Inflammatory macrophage treated with lipopolysaccharide for 1 hour (primary cell): Measurements from ENCODE around the gene CNIH3.

Source experiments
- DNase-seq, 2 donors: peaks; one replicate each; pipeline ENCODE4 v3.0.0-alpha.2; 2020 to 2022

The CNIH3 gene

DNA sequence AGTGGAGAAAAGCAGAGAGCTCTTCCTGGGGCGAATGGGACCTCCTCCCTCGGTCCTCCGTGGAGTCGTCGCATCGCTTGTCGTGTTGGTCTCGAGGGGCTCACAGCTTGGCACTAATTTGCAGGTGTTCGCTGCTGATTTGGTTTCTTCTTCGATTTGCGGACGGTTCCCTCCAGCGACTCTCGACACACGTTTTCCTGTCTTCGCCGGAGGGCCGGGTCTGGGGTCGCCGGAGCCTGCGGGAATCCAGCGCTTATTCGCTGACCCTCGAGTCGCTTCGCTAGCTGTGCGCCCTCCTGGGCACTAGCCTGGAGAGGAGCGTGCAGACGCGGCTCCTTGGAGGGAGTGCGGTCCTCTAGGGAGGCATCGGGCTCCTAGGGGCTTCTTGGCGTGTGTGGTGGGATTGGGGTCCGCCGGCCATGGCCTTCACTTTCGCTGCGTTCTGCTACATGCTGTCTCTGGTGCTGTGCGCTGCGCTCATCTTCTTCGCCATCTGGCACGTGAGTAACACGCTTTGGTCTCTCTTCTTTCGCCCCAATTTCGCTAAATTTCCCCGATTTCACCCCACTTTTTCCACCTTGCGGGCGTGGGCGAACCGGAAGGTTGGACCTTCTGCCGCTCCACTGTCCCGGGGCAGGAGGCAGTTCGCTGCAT is 766 bp downstream of the CNIH3 start:
- DNase-seq, result no peak

GRCh38 chr1:224617410-224618355 is 1.6 kb downstream of the CNIH3 start:
- DNase-seq, result no peak

- DNase-seq, result no peak
Measured at GRCh38 chr1:224619209-224619608, 3.1 kb downstream of the CNIH3 start.

DNA sequence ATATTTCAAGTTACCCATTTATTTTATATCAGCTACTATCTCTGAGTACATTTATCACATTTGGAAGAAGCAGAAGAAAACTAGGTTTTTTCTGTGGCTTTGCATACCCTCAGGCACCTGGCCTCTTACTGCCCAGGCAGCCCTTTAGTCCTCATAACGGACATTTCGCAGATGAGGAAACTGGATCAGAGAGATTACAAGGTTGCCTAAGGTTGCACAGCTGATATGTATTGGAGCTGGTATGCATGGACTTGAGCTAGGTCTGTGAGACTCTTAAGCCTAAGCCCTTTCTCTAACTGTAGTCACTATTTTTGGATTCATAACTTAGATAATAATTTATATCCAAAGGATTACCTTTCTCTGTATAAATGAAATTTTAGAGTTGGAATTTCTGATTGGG is 4.0 kb downstream of the CNIH3 start:
- DNase-seq, result no peak

DNA sequence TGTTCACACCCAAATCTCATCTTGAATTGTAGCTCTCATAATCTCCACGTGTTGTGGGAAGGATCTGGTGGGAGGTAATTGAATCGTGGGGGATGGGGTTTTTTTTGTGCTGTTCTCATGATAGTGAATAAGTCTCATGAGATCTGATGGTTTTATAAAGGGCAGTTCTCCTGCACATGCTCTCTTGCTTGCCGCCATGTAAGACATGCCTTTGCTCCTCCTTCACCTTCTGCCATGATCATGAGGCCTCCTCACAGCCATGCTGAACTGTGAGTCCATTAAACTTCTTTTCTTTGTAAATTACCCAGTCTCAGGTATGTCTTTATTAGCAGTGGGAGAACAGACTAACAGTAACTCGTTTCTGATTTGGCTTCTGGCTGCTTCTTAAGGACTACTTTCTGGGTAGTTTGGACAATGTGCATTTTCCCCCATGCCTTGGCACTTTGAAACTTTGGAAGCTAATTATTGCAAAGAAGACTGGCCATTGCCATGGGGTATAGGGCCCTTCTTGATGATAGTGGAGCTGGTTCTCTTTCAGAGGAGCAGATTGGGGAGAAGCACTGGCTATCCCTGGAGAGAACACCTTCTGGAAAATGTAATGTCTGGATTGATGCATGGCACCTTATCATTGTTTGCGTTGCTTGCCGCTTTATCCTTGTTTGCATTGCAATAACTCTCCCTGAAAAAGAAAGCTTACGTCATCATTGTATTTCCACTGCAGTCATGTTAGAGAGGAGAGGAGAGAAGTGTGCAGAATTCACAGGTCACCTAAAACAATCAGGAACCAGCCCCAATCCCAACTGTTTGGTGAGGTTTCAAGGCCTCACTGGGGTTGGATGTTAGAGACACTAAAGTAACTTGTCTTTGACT is 5.9 kb downstream of the CNIH3 start:
- no peak for DNase-seq

DNA sequence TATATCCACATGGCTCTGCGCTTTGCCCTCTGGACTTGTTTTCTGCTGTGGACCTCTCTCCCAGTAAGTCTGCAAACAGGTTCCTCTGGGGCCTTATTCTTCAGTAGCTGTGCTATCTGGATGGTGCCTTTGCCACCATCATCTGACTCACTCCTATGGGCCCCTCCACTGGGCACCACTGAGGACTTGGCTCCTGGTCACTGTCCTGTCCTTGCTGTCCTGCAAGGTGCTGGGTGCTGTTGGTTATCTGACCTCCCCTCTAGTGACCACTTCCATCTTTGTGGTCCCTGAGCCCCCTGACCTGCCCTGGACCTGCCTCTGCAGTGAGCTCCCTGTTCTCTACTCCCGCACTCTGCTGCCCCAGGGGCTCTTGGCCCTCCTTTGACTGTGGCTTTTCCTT is 6.7 kb downstream of the CNIH3 start:
- no peak for DNase-seq

GRCh38 chr1:224623310-224623714 is 7.2 kb downstream of the CNIH3 start:
- DNase-seq, result no peak

DNA sequence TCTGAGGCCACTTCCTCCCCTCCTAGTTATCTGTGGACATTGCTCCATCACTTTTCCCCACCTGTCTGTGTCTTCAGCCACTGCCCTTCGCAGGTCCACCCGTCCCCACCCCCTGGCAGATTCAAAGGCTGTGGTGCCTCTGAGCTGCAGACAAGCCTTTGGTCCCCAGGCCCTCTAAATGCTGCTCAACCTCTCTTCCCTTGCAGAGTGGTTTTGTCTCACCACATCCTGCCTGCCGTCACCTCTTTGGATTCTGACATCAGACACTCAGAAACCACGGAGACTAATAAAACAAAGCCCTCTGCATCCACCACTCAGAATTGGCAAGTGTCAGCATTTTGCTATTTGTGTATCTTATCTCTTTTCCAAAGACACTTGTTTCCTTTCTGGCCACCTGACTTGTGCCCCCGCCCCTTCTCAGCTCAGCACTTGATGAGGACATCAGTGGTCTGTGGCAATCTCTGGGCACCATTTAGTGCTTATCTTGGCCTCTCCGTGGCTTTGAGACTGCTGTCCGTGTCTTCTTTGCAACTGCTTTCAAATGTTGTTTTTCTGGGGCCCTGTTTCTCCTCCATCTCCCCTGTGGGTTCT is 7.7 kb downstream of the CNIH3 start:
- DNase-seq, result no peak

DNA sequence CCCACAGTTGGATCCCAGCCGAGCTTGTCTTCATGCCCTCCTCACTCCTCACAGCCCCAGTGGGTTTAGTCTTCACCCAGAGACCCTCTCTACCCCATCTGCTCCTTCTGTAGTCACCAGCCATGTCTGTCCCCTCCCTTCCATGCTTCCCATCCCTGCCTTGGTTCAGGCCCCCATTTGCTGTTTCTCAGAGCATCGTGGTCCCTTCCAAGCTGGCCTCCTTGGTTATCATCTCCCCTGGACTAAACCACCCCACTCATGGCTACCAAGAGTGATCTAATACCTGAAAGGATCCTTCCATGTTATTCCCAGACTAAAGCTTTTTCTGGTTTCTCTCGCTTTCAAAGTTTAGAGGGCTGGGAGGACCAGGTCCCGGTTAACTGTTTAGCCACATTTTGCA is 8.3 kb downstream of the CNIH3 start:
- DNase-seq, result no peak

GRCh38 chr1:224626042-224626441 is 9.9 kb downstream of the CNIH3 start:
- DNase-seq, result no peak

DNA sequence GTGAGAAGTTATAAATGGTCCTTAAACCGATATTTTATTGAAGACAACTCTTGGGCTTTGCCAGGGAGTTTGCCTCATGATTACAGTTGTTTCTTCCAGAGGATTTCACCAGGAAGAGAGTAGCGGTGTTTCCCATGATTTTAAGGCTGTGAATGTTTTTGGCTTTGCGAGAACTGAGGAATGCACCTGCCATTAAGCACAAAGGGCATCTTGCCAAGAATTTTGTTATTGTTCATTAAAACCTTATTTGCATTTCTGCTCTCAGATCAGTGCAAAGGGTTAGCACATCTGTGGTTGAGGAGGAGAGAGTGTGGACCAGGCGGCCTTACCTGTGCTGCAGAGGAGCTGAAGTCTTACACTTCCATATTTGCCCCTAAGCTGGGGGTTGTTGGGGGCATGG is 13.8 kb downstream of the CNIH3 start:
- DNase-seq, result no peak

DNA sequence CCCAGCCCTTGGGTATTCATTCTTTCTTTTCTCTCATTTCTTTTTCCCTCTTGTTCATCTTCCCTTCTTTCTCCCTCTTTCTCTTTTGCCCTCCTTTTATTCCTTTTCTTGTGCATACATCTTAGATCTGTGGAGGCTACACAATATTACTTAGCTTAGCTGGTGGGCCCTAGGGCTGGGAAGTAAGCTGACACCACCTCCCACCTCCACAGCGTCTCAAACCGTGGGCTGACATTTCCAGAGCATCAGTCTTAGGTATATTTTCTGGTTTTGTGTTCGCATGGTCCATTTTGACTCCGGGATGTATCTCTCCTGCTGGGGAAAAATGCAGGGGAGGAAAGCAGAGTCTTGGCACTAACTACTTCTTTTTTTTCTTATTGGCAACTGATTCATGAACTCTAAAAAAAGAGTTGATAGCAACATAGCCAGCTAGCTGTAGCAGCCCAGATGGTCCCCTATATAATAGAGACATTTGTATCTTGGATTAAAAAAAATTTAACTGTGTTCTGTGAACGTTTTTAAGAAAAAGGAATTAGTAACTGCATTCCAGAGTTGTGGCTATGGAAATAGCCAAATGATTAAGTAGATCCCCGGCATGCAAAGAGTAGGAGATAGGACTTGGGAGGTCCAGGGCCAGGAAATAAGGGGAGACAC is 15.5 kb downstream of the CNIH3 start:
- no peak for DNase-seq

GRCh38 chr1:224632381-224632871 is 16.3 kb downstream of the CNIH3 start:
- no peak for DNase-seq

DNA sequence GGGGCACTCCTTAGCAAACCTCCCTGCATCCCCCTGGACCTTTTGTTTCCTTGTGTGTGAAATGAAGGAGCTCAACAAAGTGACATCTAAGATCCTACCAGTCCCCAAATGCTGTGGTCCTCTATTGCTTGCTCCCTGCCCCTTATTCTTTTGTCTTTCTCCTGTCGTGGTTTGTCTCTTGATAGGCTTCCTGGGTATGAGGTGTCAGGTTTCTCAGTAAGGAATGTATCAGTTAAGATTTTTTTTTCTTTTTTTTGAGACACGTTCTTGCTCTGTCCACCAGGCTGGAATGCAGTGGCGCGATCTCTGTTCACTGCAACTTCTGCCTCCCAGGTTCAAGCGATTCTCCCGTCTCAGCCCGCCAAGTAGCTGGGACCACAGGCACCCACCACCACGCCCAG is 16.8 kb downstream of the CNIH3 start:
- no peak for DNase-seq

DNA sequence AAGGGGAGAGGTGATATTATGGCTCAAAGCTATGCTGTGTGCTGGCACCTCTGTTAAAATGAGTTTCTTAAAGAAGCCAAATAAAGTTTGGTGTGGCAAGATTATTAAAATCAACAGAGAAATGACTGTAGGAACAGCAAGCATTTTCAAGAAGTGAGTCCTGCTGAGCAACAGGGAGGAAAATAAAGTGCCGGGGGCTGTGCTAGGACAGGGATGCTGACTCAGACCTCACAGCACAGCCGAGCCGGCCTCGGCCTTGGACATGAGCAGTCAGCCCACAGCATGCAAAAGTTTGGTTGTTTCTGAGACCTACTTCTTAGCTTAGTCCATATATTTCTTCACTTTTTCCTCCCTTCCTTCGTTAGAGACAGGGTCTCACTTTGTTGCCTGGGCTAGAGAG is 19.2 kb downstream of the CNIH3 start:
- DNase-seq, result no peak

- DNase-seq, result no peak
Measured at GRCh38 chr1:224637515-224637914, 21.4 kb downstream of the CNIH3 start.

DNA sequence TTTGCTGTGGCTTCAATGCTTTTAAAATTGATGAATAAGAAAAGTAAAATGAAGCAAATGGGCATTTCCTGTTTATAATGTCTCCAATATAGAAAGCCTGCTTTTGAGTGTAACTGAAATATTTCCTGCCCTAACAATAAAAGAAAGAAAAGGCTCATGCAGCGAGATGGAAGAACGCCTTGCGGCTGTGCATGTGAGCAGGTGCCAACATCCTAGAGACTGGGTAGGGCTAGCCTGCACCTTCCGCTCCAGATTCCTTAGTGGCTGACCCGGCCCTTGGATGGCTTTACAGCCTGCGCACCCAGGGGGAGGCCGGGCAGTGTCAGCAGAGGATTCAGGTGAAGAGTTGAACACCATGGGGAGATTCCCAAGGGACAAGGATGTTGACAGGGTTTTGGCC is 21.8 kb downstream of the CNIH3 start:
- DNase-seq, result no peak

DNA sequence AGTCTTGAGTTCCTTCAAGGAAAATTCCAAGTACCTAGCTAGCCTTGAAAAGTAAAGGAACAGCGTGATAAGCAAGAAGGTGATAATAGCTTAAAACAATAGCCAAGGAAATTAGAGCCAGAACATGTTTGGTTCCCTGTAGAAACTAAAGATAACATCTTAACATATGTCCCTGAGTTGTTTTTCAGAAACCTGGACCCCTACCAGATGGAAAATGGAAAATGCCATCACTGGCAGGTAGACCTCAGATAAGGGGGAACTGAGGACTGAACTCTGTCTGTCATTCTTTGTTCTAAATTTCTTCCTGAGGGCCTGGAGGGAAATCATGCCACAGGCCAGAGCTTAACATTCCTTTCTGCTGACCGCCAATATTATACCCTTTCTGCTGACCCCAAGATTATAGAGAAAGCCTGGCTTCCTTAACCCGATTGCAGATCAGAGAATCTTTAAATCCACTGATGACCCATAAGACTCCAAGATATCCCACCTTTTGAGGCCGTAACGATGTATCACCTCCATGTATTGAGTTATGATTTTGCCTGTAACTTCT is 23.4 kb downstream of the CNIH3 start:
- no peak for DNase-seq

GRCh38 chr1:224640018-224640417 is 23.9 kb downstream of the CNIH3 start:
- no peak for DNase-seq

DNA sequence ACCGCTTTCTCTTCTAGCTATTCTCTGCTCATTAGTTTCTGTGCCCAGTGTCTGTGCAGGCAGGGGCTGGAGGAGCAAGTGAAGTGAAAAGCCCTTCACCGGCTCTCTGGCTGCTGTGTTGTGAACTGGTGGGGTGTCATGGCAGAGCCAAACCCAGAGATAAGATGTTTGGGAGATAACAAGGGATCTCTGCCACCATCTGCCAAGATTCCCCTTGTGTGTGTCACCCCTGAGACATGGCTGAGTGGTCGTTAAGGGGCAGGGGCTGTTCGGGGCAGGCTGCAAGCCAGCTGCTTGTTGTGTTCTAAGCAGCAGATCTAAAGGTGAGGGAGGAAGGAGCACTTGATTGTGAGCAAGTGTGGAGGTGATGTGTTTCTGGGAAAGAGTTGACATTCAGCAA is 24.5 kb downstream of the CNIH3 start:
- no peak for DNase-seq

- DNase-seq, result no peak
Measured at GRCh38 chr1:224641030-224641429, 24.9 kb downstream of the CNIH3 start.

GRCh38 chr1:224643653-224644052 is 27.5 kb downstream of the CNIH3 start:
- DNase-seq, result no peak
